IMR-90 (cell line): ENCODE results near the gene MS4A10. TPM values are rescaled to one million over a fixed set of nuclear protein-coding genes. Genes with fewer than 3 reads are reported as not detected.

Experiments
- ATAC-seq: fragments of 200-7000 bp; cut with Tn5 transposase; 2 replicates; pipeline ENCODE4 v1.9.1; 2020; ENCODE audit warnings: low read depth, mild to moderate bottlenecking, moderate library complexity
- BruUV-seq: library from RNA; stranded (reverse); fragments of 400-500 nt; replicated peaks from 2 replicates; lab custom pipeline; 2021; lab: Mats Ljungman, UMichigan
- CTCF ChIA-PET: fragments of 300-600 bp; formaldehyde crosslinking; extraction: SDS; loops from one replicate; lab custom pipeline; 2021; ENCODE audit warnings: antibody characterized with exemption; lab: Yijun Ruan, JAX
- POLR2A ChIA-PET: fragments of 300-600 bp; sonication (Branson Sonifier 250); formaldehyde crosslinking; loops from one replicate; lab custom pipeline; 2022; ENCODE audit warnings: antibody characterized with exemption; ENCODE audit not compliant: unreplicated experiment; lab: Charles Lee
- DNase-seq: peaks from one replicate; pipeline ENCODE4 v3.0.0; 2013
- H2AFZ ChIP-seq: replicated peaks from 2 replicates; pipeline ENCODE3; 2013; ENCODE audit warnings: low read length, mild to moderate bottlenecking; ENCODE audit not compliant: poor library complexity
- H2AK5ac ChIP-seq: 2 replicates; pipeline ENCODE4 v1.6.1; 2013; ENCODE audit warnings: low read depth, low read length, inconsistent platforms
- H2AK9ac ChIP-seq: replicated peaks from 2 replicates; pipeline ENCODE3; 2013; ENCODE audit warnings: mild to moderate bottlenecking, low read depth, low read length, moderate library complexity; ENCODE audit not compliant: poor library complexity
- H2BK120ac ChIP-seq: 2 replicates; pipeline ENCODE4 v1.6.1; 2013; ENCODE audit warnings: low read depth, low read length, inconsistent platforms
- H2BK15ac ChIP-seq: 3 replicates; pipeline ENCODE4 v1.6.1; 2013; ENCODE audit warnings: low read depth, low read length, inconsistent platforms
- H2BK20ac ChIP-seq: 2 replicates; pipeline ENCODE4 v1.6.1; 2013; ENCODE audit warnings: low read depth, mild to moderate bottlenecking, inconsistent platforms, low read length, moderate library complexity
- H2BK5ac ChIP-seq: 2 replicates; pipeline ENCODE4 v1.6.1; 2013; ENCODE audit warnings: mild to moderate bottlenecking, low read depth, low read length, inconsistent platforms; ENCODE audit not compliant: poor library complexity, severe bottlenecking
- H3K14ac ChIP-seq: replicated peaks from 2 replicates; pipeline ENCODE4 v1.6.1; 2013; ENCODE audit warnings: low read depth, low read length, inconsistent platforms
- H3K18ac ChIP-seq: 2 replicates; pipeline ENCODE4 v1.6.1; 2013; ENCODE audit warnings: low read depth, low read length, control low read depth
- H3K23ac ChIP-seq: 2 replicates; pipeline ENCODE4 v1.6.1; 2013; ENCODE audit warnings: low read depth, low read length, inconsistent platforms
- H3K27ac ChIP-seq: 2 replicates; pipeline ENCODE4 v1.5.1; 2013; ENCODE audit warnings: mild to moderate bottlenecking, control low read depth, low read length; ENCODE audit not compliant: insufficient read depth
- H3K27me3 ChIP-seq: 2 replicates; pipeline ENCODE4 v1.6.1; 2013; ENCODE audit warnings: low read length; ENCODE audit not compliant: control insufficient read depth, insufficient read depth
- H3K36me3 ChIP-seq: 2 replicates; pipeline ENCODE4 v1.6.1; 2013; ENCODE audit warnings: low read length, mixed read lengths; ENCODE audit not compliant: control insufficient read depth, insufficient read depth
- H3K4ac ChIP-seq: 2 replicates; pipeline ENCODE4 v1.6.1; 2013; ENCODE audit warnings: low read depth, low read length, inconsistent platforms
- H3K4me1 ChIP-seq: 2 replicates; pipeline ENCODE4 v1.6.1; 2013; ENCODE audit warnings: low read length, mixed read lengths; ENCODE audit not compliant: control insufficient read depth, insufficient read depth
- H3K4me2 ChIP-seq: 2 replicates; pipeline ENCODE4 v1.6.1; 2013; ENCODE audit warnings: low read depth, mild to moderate bottlenecking, control low read depth, low read length, moderate library complexity
- H3K4me3 ChIP-seq: 2 replicates; pipeline ENCODE4 v1.5.1; 2013; ENCODE audit warnings: low read depth, mild to moderate bottlenecking, control low read depth, low read length, moderate library complexity; ENCODE audit not compliant: insufficient read depth
- H3K56ac ChIP-seq: 2 replicates; pipeline ENCODE4 v1.6.1; 2013; ENCODE audit warnings: low read length, inconsistent platforms; ENCODE audit not compliant: insufficient read depth; ENCODE audit errors: extremely low read depth
- H3K79me1 ChIP-seq, 2 experiments: 2 replicates each; pipeline ENCODE4 v1.6.1; 2013; ENCODE audit warnings: low read length in 2 of 2, inconsistent platforms in 1 of 2, low read depth in 1 of 2
- H3K9ac ChIP-seq: 2 replicates; pipeline ENCODE4 v1.6.1; 2013; ENCODE audit warnings: low read depth, low read length, control low read depth
- H3K9me1 ChIP-seq: 2 replicates; pipeline ENCODE4 v1.6.1; 2013; ENCODE audit warnings: low read length, inconsistent platforms; ENCODE audit not compliant: insufficient read depth
- H3K9me3 ChIP-seq: 2 replicates; pipeline ENCODE4 v1.6.1; 2013; ENCODE audit warnings: low read length; ENCODE audit not compliant: control insufficient read depth, insufficient read depth
- H4K20me1 ChIP-seq: 2 replicates; pipeline ENCODE4 v1.6.1; 2013; ENCODE audit warnings: low read length, inconsistent platforms; ENCODE audit not compliant: insufficient read depth
- H4K5ac ChIP-seq: 2 replicates; pipeline ENCODE4 v1.6.1; 2013; ENCODE audit warnings: mild to moderate bottlenecking, low read depth, low read length, control low read depth
- H4K8ac ChIP-seq, 2 experiments: 2 replicates each; pipeline ENCODE4 v1.6.1; 2013; ENCODE audit warnings: low read depth in 2 of 2, low read length in 2 of 2, control low read depth in 1 of 2, inconsistent platforms in 1 of 2
- H4K91ac ChIP-seq: 2 replicates; pipeline ENCODE4 v1.6.1; 2013; ENCODE audit warnings: low read depth, low read length, inconsistent platforms; ENCODE audit not compliant: insufficient read depth
- CHD1 ChIP-seq: IDR thresholded peaks from 2 replicates; pipeline ENCODE4 v1.6.1; 2012; ENCODE audit warnings: low read depth, low read length, improper control_type of control experiment
- RFX5 ChIP-seq: IDR thresholded peaks from 2 replicates; pipeline ENCODE4 v1.8.0; 2012; ENCODE audit warnings: low read depth, mild to moderate bottlenecking, low read length, moderate library complexity
- WGBS, 2 experiments: methylation state at CpG; one replicate each; pipeline versions ENCODE4 v1.1.5 to v1.1.7; 2013; ENCODE audit warnings: missing lambda C conversion rate in 2 of 2; ENCODE audit not compliant: insufficient read length in 1 of 2; ENCODE audit errors: extremely low coverage in 2 of 2; 5-methylcytosine and 5-hydroxymethylcytosine counted together
- dilution Hi-C: fragments of 300-500 bp; cut with HindIII; formaldehyde crosslinking; loops from one replicate; pipeline ENCODE4 v1.14.3; 2018; ENCODE audit warnings: low sequenced_read_pairs; ENCODE audit not compliant: unreplicated experiment
- in situ Hi-C: fragments of 300-500 bp; cut with MboI; formaldehyde crosslinking; loops from 3 replicates; pipeline ENCODE4 v1.14.3; 2019; ENCODE audit warnings: low sequenced_read_pairs, inconsistent platforms, mixed read lengths
- intact Hi-C: fragments of 100-400 bp; cut with micrococcal nuclease; formaldehyde crosslinking; loops from 2 replicates; pipeline ENCODE4 v1.10.0; 2022
- polyA plus RNA-seq, 3 experiments: library from polyadenylated mRNA; depleted of rRNA; stranded (reverse); fragments of >200 nt; gene quantifications; 2 replicates each; pipeline ENCODE4 v1.2.3, GENCODE V29; 2012; ENCODE audit warnings: low replicate concordance in 1 of 3
- total RNA-seq: library from RNA; depleted of rRNA; stranded (reverse); fragments of >200 nt; gene quantifications from 2 replicates; pipeline ENCODE4 v1.2.3, GENCODE V29; 2012
- TF ChIP-seq, protein P1 (sequence below): conservative IDR thresholded peaks from 2 replicates; pipeline ENCODE4 v1.5.1; 2012; ENCODE audit warnings: mild to moderate bottlenecking, low read depth, low read length, improper control_type of control experiment

Gene MS4A10
- total and polyA plus RNA-seq, 2 of the 4 experiments (the other 2 are of a cell fraction) = not detected

DNA sequence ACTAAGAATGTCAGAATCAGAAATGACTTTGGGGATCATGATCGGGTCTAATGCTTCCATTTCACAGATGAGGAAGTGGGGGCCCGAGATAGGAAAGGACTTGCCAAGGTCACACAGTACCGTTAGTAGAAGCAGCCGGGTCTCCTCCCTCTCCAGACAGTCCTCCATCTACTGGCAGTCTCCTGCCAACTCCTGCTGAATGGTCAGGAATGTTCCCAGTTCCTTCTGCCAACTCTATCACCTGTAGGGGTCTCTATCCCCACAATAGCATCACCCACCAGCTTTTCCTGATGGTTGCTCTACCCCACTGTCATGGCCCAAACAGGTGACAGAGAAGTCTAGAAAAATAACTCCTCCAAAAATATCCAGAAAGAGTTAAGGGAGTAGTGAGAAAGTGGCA is 32.9 kb downstream of the MS4A10 start:
- H3K79me1 ChIP-seq = no peaks in the 10 kb centered on the region
- no peak overlapping the region for H3K56ac ChIP-seq
- H3K23ac ChIP-seq = no peak overlapping the region
- intact Hi-C loops (no loop called here), in situ Hi-C loops (no loop called here), dilution Hi-C loops (no loop called here)
- no peaks in the 10 kb centered on the region for H3K4me1 ChIP-seq
- H2BK120ac ChIP-seq = no peak overlapping the region
- BruUV-seq = no TSS peak
- ChIA-PET POLR2A (no interaction called here), CTCF (no interaction called here)
- ATAC-seq = no peak
- H4K8ac ChIP-seq = no peak overlapping the region
- no peaks in the 10 kb centered on the region for H3K36me3 ChIP-seq
- no peak for DNase-seq
- H3K4me2 ChIP-seq = no peak overlapping the region
- H4K20me1 ChIP-seq = no peaks in the 10 kb centered on the region
- H2BK15ac ChIP-seq = no peak overlapping the region
- no CpG with 5 or more reads among the region's 4 CpGs for WGBS, 2 experiments
- H2AK9ac ChIP-seq = no peak overlapping the region
- no peak overlapping the region for H2BK20ac ChIP-seq
- TF ChIP-seq RFX5 (no peak), CHD1 (no peak)
- TF ChIP-seq, protein P1, sequence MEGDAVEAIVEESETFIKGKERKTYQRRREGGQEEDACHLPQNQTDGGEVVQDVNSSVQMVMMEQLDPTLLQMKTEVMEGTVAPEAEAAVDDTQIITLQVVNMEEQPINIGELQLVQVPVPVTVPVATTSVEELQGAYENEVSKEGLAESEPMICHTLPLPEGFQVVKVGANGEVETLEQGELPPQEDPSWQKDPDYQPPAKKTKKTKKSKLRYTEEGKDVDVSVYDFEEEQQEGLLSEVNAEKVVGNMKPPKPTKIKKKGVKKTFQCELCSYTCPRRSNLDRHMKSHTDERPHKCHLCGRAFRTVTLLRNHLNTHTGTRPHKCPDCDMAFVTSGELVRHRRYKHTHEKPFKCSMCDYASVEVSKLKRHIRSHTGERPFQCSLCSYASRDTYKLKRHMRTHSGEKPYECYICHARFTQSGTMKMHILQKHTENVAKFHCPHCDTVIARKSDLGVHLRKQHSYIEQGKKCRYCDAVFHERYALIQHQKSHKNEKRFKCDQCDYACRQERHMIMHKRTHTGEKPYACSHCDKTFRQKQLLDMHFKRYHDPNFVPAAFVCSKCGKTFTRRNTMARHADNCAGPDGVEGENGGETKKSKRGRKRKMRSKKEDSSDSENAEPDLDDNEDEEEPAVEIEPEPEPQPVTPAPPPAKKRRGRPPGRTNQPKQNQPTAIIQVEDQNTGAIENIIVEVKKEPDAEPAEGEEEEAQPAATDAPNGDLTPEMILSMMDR = no peak
- no peaks in the 10 kb centered on the region for H3K9me1 ChIP-seq
- no peak overlapping the region for H4K91ac ChIP-seq
- no peak overlapping the region for H2BK5ac ChIP-seq
- peaks cover 8% of the 10 kb centered on the region for H3K9me3 ChIP-seq
- H2AFZ ChIP-seq = no peak overlapping the region
- no peak overlapping the region for H3K9ac ChIP-seq
- H2AK5ac ChIP-seq = no peak overlapping the region
- no peak overlapping the region for H3K14ac ChIP-seq
- H3K27ac ChIP-seq = no peak overlapping the region
- no peak overlapping the region for H4K5ac ChIP-seq
- H3K4ac ChIP-seq = no peak overlapping the region
- H3K18ac ChIP-seq = no peak overlapping the region
- no peak overlapping the region for H3K4me3 ChIP-seq
- H3K27me3 ChIP-seq = peaks cover 27% of the 10 kb centered on the region
